Measurements from ENCODE around the gene DDX51.

- TF ChIP-seq CTCF (IDR thresholded peaks at IDR 0.05), result no peak
- TF ChIP-seq ZFX (IDR thresholded peaks at IDR 0.05; ENCODE audit: borderline replicate concordance), result no peak
These were observed 6.5 kb downstream of the DDX51 start for GRCh38 chr12:132137483-132138125.

Data from 22Rv1 (cell line).